MM.1S (cell line): Measurements from ENCODE around the gene ARHGAP28.

Source experiments
- DNase-seq: peaks from one replicate; pipeline ENCODE4 v3.0.0-alpha.2; 2015
- H2AFZ ChIP-seq: fragments of 300-600 bp; sonication (generic); 2 replicates; pipeline ENCODE4 v1.6.0; 2016; ENCODE audit warnings: antibody characterized with exemption, low read length
- H3F3A ChIP-seq: fragments of 300-600 bp; sonication (generic); 2 replicates; pipeline ENCODE4 v1.6.1; 2016; ENCODE audit warnings: mild to moderate bottlenecking, antibody characterized with exemption, low read length, moderate library complexity, mixed read lengths; ENCODE audit not compliant: insufficient read depth
- H3K27ac ChIP-seq: fragments of 300-600 bp; sonication (generic); 2 replicates; pipeline ENCODE4 v1.5.1; 2016; ENCODE audit warnings: mild to moderate bottlenecking, low read length
- H3K27me3 ChIP-seq: fragments of 300-600 bp; sonication (generic); replicated peaks from 2 replicates; pipeline ENCODE4 v1.6.0; 2016; ENCODE audit warnings: low read length; ENCODE audit not compliant: insufficient read depth
- H3K36me3 ChIP-seq: fragments of 300-600 bp; sonication (generic); replicated peaks from 2 replicates; pipeline ENCODE4 v1.6.1; 2016; ENCODE audit warnings: mild to moderate bottlenecking, low read length, mixed read lengths; ENCODE audit not compliant: insufficient read depth
- H3K4me1 ChIP-seq: fragments of 300-600 bp; sonication (generic); 2 replicates; pipeline ENCODE4 v1.6.1; 2016; ENCODE audit warnings: low read length, mixed read lengths
- H3K4me2 ChIP-seq: fragments of 300-600 bp; sonication (generic); 2 replicates; pipeline ENCODE4 v1.6.0; 2016; ENCODE audit warnings: low read depth, low read length
- H3K4me3 ChIP-seq: fragments of 300-600 bp; sonication (generic); 2 replicates; pipeline ENCODE4 v1.5.1; 2016; ENCODE audit warnings: low read length, mixed read lengths
- H3K79me2 ChIP-seq: fragments of 300-600 bp; sonication (generic); 2 replicates; pipeline ENCODE4 v1.6.1; 2016; ENCODE audit warnings: mixed run types, low read length, mixed read lengths
- H3K9ac ChIP-seq: fragments of 300-600 bp; sonication (generic); 2 replicates; pipeline ENCODE4 v1.6.1; 2016; ENCODE audit warnings: low read length, mixed read lengths
- H3K9me2 ChIP-seq: fragments of 300-600 bp; sonication (generic); replicated peaks from 2 replicates; pipeline ENCODE4 v1.6.1; 2016; ENCODE audit warnings: mild to moderate bottlenecking, low read length, mixed read lengths; ENCODE audit not compliant: insufficient read depth
- H3K9me3 ChIP-seq: fragments of 300-600 bp; sonication (generic); replicated peaks from 2 replicates; pipeline ENCODE4 v1.6.1; 2016; ENCODE audit warnings: mild to moderate bottlenecking, low read length, mixed read lengths; ENCODE audit not compliant: insufficient read depth
- H4K20me1 ChIP-seq: fragments of 300-600 bp; sonication (generic); 2 replicates; pipeline ENCODE4 v1.6.1; 2016; ENCODE audit warnings: mild to moderate bottlenecking, low read length, moderate library complexity, mixed read lengths; ENCODE audit not compliant: insufficient read depth
- EZH2 ChIP-seq: fragments of 300-600 bp; sonication (generic); optimal IDR thresholded peaks from 2 replicates; pipeline ENCODE3; 2017; ENCODE audit warnings: low read depth, mild to moderate bottlenecking, antibody characterized with exemption, low read length, mixed read lengths
- EZH2phosphoT487 ChIP-seq: fragments of 300-600 bp; sonication (generic); IDR thresholded peaks from 2 replicates; pipeline ENCODE4 v1.6.1; 2018; ENCODE audit warnings: antibody characterized with exemption, low read length
- TF ChIP-seq, protein P1 (sequence below): fragments of 300-600 bp; sonication (generic); IDR thresholded peaks from 2 replicates; pipeline ENCODE4 v1.5.1; 2016; ENCODE audit warnings: antibody characterized with exemption, low read length, mixed read lengths

ARHGAP28 gene

DNA sequence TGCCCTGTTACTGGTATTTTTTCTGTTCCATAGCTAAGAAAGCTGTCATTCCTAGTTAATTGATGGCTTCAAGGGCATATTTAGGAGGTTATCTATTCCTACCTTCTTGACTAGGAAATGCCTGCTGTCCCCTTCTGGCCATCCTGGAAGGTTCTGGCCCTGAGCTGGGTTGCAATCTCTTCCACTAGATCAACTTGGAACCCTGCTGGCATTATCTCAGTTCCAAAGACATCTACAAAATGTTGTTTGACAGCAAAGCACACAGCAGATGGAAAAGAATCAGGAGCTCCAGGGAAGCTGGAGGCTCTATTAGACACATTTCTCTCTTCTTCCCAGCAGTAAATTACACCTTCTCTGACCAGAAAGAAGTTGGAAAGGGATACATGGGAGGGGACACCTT is 192.1 kb downstream of the ARHGAP28 start:
- Histone ChIP-seq H3K9me2 (no peaks in the 10 kb centered on the region), H2AFZ (no peak overlapping the region), H3K9me3 (no peaks in the 10 kb centered on the region), H3K4me2 (no peak overlapping the region), H3K27ac (no peak overlapping the region), H4K20me1 (no peaks in the 10 kb centered on the region), H3K4me3 (no peak overlapping the region), H3K4me1 (no peaks in the 10 kb centered on the region), H3K79me2 (no peaks in the 10 kb centered on the region), H3F3A (no peaks in the 10 kb centered on the region), H3K36me3 (no peaks in the 10 kb centered on the region), H3K27me3 (no peaks in the 10 kb centered on the region), H3K9ac (no peak overlapping the region)
- no peak for TF ChIP-seq EZH2
- TF ChIP-seq, protein P1, sequence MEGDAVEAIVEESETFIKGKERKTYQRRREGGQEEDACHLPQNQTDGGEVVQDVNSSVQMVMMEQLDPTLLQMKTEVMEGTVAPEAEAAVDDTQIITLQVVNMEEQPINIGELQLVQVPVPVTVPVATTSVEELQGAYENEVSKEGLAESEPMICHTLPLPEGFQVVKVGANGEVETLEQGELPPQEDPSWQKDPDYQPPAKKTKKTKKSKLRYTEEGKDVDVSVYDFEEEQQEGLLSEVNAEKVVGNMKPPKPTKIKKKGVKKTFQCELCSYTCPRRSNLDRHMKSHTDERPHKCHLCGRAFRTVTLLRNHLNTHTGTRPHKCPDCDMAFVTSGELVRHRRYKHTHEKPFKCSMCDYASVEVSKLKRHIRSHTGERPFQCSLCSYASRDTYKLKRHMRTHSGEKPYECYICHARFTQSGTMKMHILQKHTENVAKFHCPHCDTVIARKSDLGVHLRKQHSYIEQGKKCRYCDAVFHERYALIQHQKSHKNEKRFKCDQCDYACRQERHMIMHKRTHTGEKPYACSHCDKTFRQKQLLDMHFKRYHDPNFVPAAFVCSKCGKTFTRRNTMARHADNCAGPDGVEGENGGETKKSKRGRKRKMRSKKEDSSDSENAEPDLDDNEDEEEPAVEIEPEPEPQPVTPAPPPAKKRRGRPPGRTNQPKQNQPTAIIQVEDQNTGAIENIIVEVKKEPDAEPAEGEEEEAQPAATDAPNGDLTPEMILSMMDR, result no peak
- no peak for TF ChIP-seq EZH2phosphoT487
- no peak for DNase-seq

DNA sequence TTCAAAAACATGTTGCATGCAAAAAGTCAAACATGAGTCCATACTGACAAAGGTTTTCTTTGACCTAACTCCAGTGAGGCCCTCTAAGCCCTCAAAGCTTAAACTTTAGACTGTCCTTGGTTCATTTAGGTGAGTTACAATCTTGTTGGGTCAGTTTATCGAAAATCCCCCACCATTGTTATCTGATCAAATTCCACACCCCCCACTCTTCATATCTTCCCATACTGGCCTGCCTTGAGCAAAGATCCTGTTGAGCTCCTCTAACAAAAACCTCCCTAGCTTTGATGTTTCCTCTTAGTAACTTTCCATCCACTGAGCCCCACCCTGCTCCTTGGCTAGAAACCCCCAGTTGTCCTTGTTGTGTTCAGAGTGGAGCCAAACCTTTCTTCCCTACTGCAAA is 193.7 kb downstream of the ARHGAP28 start:
- Histone ChIP-seq H3K4me3 (no peak overlapping the region), H3K9me2 (no peaks in the 10 kb centered on the region), H3K27me3 (no peaks in the 10 kb centered on the region), H4K20me1 (no peaks in the 10 kb centered on the region), H3F3A (no peaks in the 10 kb centered on the region), H3K4me2 (no peak overlapping the region), H3K9me3 (no peaks in the 10 kb centered on the region), H3K9ac (no peak overlapping the region), H3K27ac (no peak overlapping the region), H3K36me3 (no peaks in the 10 kb centered on the region), H3K4me1 (no peaks in the 10 kb centered on the region), H2AFZ (no peak overlapping the region), H3K79me2 (no peaks in the 10 kb centered on the region)
- DNase-seq, result no peak
- TF ChIP-seq EZH2 (no peak), EZH2phosphoT487 (no peak)
- TF ChIP-seq, protein P1, result no peak

DNA sequence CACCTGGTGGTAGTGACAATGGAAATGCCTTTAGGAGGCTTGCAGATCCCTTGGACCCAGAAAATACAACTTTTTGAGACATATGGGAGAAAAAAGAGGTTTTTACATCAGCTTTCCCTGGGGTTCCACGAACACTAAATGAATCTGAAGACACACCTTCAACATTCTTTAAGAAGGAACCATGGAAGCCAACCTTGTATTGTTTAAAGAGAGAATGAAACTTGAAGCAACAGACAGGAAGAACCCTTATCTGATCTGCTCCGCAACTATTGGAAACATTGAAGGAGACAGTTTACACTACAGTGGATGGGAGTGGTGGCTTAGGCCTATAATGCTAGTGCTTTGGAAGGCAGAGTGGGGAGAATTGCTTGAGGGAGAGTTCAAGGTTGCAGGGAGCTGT is 197.6 kb downstream of the ARHGAP28 start:
- TF ChIP-seq, protein P1, result no peak
- TF ChIP-seq EZH2 (no peak), EZH2phosphoT487 (no peak)
- Histone ChIP-seq H3K9me2 (no peaks in the 10 kb centered on the region), H3K4me1 (no peaks in the 10 kb centered on the region), H3K9ac (no peak overlapping the region), H3K9me3 (no peaks in the 10 kb centered on the region), H3K36me3 (no peaks in the 10 kb centered on the region), H3K4me2 (no peak overlapping the region), H4K20me1 (no peaks in the 10 kb centered on the region), H3K27me3 (no peaks in the 10 kb centered on the region), H3K4me3 (no peak overlapping the region), H3K27ac (no peak overlapping the region), H3K79me2 (no peaks in the 10 kb centered on the region), H2AFZ (no peak overlapping the region), H3F3A (no peaks in the 10 kb centered on the region)
- DNase-seq, result no peak
